Smooth muscle cell (in vitro differentiated cells): Measurements from ENCODE around the gene C2CD2. TPM values are rescaled to one million over a fixed set of nuclear protein-coding genes. Genes with fewer than 3 reads are reported as not detected.

Experiments used
- DNase-seq: peaks from one replicate; lab custom pipeline; 2025; ENCODE audit not compliant: unreplicated experiment; lab: John Stamatoyannopoulos, UW
- H2AFZ ChIP-seq: fragments of 200-600 bp; sonication (generic); 2 replicates; pipeline ENCODE4 v1.6.0; 2016; ENCODE audit warnings: antibody characterized with exemption, low read depth, mild to moderate bottlenecking
- H3F3A ChIP-seq: fragments of 200-600 bp; sonication (generic); 2 replicates; pipeline ENCODE4 v1.6.0; 2017; ENCODE audit warnings: antibody characterized with exemption, low read depth
- H3K27ac ChIP-seq: fragments of 200-600 bp; sonication (generic); 2 replicates; pipeline ENCODE4 v1.5.1; 2016; ENCODE audit warnings: low read depth, mild to moderate bottlenecking
- H3K27me3 ChIP-seq: fragments of 200-600 bp; sonication (generic); 2 replicates; pipeline ENCODE4 v1.6.1; 2016; ENCODE audit warnings: low read depth, mild to moderate bottlenecking
- H3K36me3 ChIP-seq: fragments of 200-600 bp; sonication (generic); 2 replicates; pipeline ENCODE4 v1.5.1; 2016; ENCODE audit warnings: low read depth
- H3K4me1 ChIP-seq: fragments of 200-600 bp; sonication (generic); 2 replicates; pipeline ENCODE4 v1.5.1; 2016; ENCODE audit warnings: low read depth
- H3K4me2 ChIP-seq: fragments of 200-600 bp; sonication (generic); 2 replicates; pipeline ENCODE4 v1.6.0; 2016; ENCODE audit warnings: mild to moderate bottlenecking
- H3K4me3 ChIP-seq: fragments of 200-600 bp; sonication (generic); 2 replicates; pipeline ENCODE4 v1.5.1; 2016; ENCODE audit warnings: mild to moderate bottlenecking
- H3K79me2 ChIP-seq: fragments of 200-600 bp; sonication (generic); 2 replicates; pipeline ENCODE4 v1.6.0; 2016; ENCODE audit warnings: low read depth, mild to moderate bottlenecking
- H3K9ac ChIP-seq: fragments of 200-600 bp; sonication (generic); 2 replicates; pipeline ENCODE4 v1.6.0; 2016; ENCODE audit warnings: low read depth
- H3K9me3 ChIP-seq: fragments of 200-600 bp; sonication (generic); replicated peaks from 2 replicates; pipeline ENCODE4 v1.5.1; 2016; ENCODE audit warnings: low read depth
- H4K20me1 ChIP-seq: fragments of 200-600 bp; sonication (generic); 2 replicates; pipeline ENCODE4 v1.6.0; 2016; ENCODE audit warnings: low read depth
- CTCF ChIP-seq: fragments of 200-600 bp; sonication (generic); IDR thresholded peaks from 2 replicates; pipeline ENCODE4 v1.5.1; 2017; ENCODE audit warnings: borderline replicate concordance, mild to moderate bottlenecking, antibody characterized with exemption; ENCODE audit not compliant: insufficient read depth, poor library complexity, severe bottlenecking
- WGBS: methylation state at CpG from one replicate; pipeline ENCODE4 v1.1.7; 2016; ENCODE audit warnings: low lambda C conversion rate; 5-methylcytosine and 5-hydroxymethylcytosine counted together
- polyA plus RNA-seq: library from polyadenylated mRNA; unstranded; fragments of >200 nt; fragmentation: Nextera tagmentation; extraction: Ambion mirVana; gene quantifications from 2 replicates; pipeline ENCODE4 v1.2.1, GENCODE V29; 2016
- total RNA-seq: library from RNA; depleted of rRNA; stranded (reverse); fragments of >200 nt; gene quantifications from 2 replicates; pipeline ENCODE4 v1.2.3, GENCODE V29; 2014

C2CD2 gene
- total and polyA plus RNA-seq, 2 experiments from 2014 or later = 3.4 to 6.1 TPM

- Histone ChIP-seq H3K36me3 (peaks cover 9% of the 10 kb centered on the region), H2AFZ (no peak overlapping the region), H3K9me3 (peaks cover 11% of the 10 kb centered on the region), H3K27me3 (no peaks in the 10 kb centered on the region), H3K9ac (no peak overlapping the region), H4K20me1 (no peaks in the 10 kb centered on the region), H3K4me3 (no peak overlapping the region), H3K79me2 (no peaks in the 10 kb centered on the region), H3F3A (no peaks in the 10 kb centered on the region), H3K4me2 (no peak overlapping the region), H3K27ac (no peak overlapping the region), H3K4me1 (no peaks in the 10 kb centered on the region)
- WGBS = 97% methylated on average over 21 of the region's 21 CpGs
- no peak for DNase-seq
- TF ChIP-seq CTCF = no peak
Measured at GRCh38 chr21:41839387-41840000, 114.3 kb downstream of the C2CD2 start.

- WGBS = 94% methylated on average over 7 of the region's 7 CpGs
- H3K4me2 ChIP-seq = no peak overlapping the region
- H3K27me3 ChIP-seq = no peaks in the 10 kb centered on the region
- DNase-seq = no peak
- H3K27ac ChIP-seq = no peak overlapping the region
- no peaks in the 10 kb centered on the region for H4K20me1 ChIP-seq
- peaks cover 11% of the 10 kb centered on the region for H3K9me3 ChIP-seq
- H3K4me3 ChIP-seq = no peak overlapping the region
- no peak overlapping the region for H2AFZ ChIP-seq
- peaks cover 9% of the 10 kb centered on the region for H3K36me3 ChIP-seq
- H3K9ac ChIP-seq = no peak overlapping the region
- TF ChIP-seq CTCF = no peak
- no peaks in the 10 kb centered on the region for H3K79me2 ChIP-seq
- H3F3A ChIP-seq = no peaks in the 10 kb centered on the region
- H3K4me1 ChIP-seq = no peaks in the 10 kb centered on the region
Measured at GRCh38 chr21:41837756-41838297, 116.0 kb downstream of the C2CD2 start.

- Histone ChIP-seq H3K27ac (no peak overlapping the region), H4K20me1 (no peaks in the 10 kb centered on the region), H3K9ac (no peak overlapping the region), H3K36me3 (no peaks in the 10 kb centered on the region), H2AFZ (no peak overlapping the region), H3K4me1 (no peaks in the 10 kb centered on the region), H3K27me3 (no peaks in the 10 kb centered on the region), H3K4me2 (no peak overlapping the region), H3F3A (no peaks in the 10 kb centered on the region), H3K9me3 (peaks cover 7% of the 10 kb centered on the region), H3K79me2 (no peaks in the 10 kb centered on the region), H3K4me3 (no peak overlapping the region)
- DNase-seq = no peak
- WGBS = 96% methylated on average over 32 of the region's 32 CpGs
- TF ChIP-seq CTCF = no peak
Measured at GRCh38 chr21:41836166-41837015, 117.4 kb downstream of the C2CD2 start.
